ENCODE measurements around the gene DEFB121.
"Not testable (repeated sequence)": the region's sequence is repeated elsewhere in the genome, so short reads cannot be mapped to it uniquely, and the experiment has no call there.

DNA sequence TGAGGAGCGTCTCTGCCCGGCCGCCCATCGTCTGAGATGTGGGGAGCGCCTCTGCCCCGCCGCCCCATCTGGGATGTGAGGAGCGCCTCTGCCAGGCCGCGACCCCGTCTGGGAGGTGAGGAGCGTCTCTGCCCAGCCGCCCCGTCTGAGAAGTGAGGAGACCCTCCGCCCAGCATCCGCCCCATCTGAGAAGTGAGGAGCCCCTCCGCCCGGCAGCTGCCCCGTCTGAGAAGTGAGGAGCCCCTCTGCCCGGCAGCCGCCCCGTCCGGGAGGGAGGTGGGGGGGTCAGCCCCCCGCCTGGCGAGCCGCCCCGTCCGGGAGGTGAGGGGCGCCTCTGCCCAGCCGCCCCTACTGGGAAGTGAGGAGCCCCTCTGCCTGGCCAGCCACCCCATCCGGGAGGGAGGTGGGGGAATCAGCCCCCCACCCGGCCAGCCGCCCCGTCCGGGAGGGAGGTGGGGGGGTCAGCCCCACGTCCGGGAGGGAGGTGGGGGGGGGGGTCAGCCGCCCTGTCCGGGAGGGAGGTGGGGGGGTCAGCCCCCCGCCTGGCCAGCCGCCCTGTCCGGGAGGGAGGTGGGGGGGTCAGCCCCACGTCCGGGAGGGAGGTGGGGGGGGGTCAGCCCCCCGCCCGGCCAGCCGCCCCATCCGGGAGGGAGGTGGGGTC, 21.0 kb upstream of the DEFB121 start:
- TF ChIP-seq, protein P1, sequence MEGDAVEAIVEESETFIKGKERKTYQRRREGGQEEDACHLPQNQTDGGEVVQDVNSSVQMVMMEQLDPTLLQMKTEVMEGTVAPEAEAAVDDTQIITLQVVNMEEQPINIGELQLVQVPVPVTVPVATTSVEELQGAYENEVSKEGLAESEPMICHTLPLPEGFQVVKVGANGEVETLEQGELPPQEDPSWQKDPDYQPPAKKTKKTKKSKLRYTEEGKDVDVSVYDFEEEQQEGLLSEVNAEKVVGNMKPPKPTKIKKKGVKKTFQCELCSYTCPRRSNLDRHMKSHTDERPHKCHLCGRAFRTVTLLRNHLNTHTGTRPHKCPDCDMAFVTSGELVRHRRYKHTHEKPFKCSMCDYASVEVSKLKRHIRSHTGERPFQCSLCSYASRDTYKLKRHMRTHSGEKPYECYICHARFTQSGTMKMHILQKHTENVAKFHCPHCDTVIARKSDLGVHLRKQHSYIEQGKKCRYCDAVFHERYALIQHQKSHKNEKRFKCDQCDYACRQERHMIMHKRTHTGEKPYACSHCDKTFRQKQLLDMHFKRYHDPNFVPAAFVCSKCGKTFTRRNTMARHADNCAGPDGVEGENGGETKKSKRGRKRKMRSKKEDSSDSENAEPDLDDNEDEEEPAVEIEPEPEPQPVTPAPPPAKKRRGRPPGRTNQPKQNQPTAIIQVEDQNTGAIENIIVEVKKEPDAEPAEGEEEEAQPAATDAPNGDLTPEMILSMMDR (conservative IDR thresholded peaks at IDR 0.05) = not testable (repeated sequence)
- not testable (repeated sequence) for TF ChIP-seq ZFX (IDR thresholded peaks at IDR 0.05)
